ENCODE measurements around the gene SIRT7. TPM values are rescaled to one million over a fixed set of nuclear protein-coding genes. Genes with fewer than 3 reads are reported as not detected.
A peak's percentile ranks its signal among the peaks of the same experiment; 100 is the strongest.

The SIRT7 gene
- total RNA-seq, 4 donors from 2014 or later, result 52.6 to 81.0 (median 60.7) TPM

- no peak for DNase-seq
- intact Hi-C loops (cut with DNase I), result no loop called here
- Histone ChIP-seq H3K4me3 (no peak overlapping the region), H3K4me1 (peaks cover 28 to 54% (median 36%) of the 10 kb centered on the region in 3 donors), H3K27me3 (peaks cover 0 to 33% (median 0%) of the 10 kb centered on the region in 4 donors), H3K36me3 (no peaks in the 10 kb centered on the region), H3K9me3 (no peaks in the 10 kb centered on the region), H3K27ac (no peak overlapping the region)
- 74 to 80% methylated on average over 4 to 9 of the region's 31 CpGs for WGBS, 2 donors
- TF ChIP-seq POLR2A (IDR thresholded peaks at IDR 0.05), result no peak
- TF ChIP-seq, protein P1, sequence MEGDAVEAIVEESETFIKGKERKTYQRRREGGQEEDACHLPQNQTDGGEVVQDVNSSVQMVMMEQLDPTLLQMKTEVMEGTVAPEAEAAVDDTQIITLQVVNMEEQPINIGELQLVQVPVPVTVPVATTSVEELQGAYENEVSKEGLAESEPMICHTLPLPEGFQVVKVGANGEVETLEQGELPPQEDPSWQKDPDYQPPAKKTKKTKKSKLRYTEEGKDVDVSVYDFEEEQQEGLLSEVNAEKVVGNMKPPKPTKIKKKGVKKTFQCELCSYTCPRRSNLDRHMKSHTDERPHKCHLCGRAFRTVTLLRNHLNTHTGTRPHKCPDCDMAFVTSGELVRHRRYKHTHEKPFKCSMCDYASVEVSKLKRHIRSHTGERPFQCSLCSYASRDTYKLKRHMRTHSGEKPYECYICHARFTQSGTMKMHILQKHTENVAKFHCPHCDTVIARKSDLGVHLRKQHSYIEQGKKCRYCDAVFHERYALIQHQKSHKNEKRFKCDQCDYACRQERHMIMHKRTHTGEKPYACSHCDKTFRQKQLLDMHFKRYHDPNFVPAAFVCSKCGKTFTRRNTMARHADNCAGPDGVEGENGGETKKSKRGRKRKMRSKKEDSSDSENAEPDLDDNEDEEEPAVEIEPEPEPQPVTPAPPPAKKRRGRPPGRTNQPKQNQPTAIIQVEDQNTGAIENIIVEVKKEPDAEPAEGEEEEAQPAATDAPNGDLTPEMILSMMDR (IDR thresholded peaks at IDR 0.05), result no peak
Measured at GRCh38 chr17:81929253-81930141, 11.5 kb upstream of the SIRT7 start.

DNA sequence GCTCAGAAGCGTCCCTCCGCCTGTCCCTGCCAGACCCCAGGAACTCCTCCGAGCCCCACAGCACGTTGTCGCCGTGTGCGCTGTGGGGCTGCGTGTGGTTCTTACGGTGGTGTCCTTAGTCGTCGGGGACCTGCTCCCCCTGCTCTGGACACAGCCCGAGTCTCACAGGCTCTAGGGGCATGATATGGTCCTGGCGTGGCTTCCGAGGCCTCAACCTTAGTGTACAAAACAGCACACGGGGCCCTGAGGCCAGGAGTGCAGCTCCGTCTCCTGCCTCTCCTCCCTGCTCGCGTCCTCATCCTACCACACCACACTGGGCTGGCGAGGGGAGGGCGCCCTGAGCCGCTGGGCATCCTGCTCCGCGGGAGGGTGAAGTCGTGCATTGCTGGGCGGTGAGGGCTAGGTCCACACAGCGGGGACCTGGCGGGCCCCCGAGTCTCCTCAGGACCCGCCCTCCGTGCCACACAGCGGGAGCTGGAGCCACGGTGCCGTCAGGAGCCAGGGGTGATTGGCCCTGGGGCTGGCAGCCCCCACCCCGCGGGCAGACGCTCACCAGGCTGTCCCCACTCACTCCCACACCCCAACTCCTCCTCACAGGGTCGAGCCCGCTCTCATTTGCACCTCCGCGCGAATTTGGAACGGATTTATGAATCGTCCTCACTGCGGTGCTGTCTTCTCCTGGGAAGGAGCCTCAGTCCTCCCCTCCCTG is 10.7 kb upstream of the SIRT7 start:
- Histone ChIP-seq H3K36me3 (no peaks in the 10 kb centered on the region), H3K4me1 (peaks cover 36 to 62% (median 44%) of the 10 kb centered on the region in 3 donors), H3K4me3 (peak overlapping the region; percentile 79 to 99 (median 97)), H3K27me3 (peaks cover 0 to 33% (median 0%) of the 10 kb centered on the region in 4 donors), H3K27ac (peak overlapping the region in 2 of 4 donors; percentile 51 to 99), H3K9me3 (no peaks in the 10 kb centered on the region)
- no peak for TF ChIP-seq POLR2A (IDR thresholded peaks at IDR 0.05)
- TF ChIP-seq, protein P1 (IDR thresholded peaks at IDR 0.05), result no peak
- no peak for DNase-seq
- 20 to 54% methylated on average over 6 to 16 of the region's 44 CpGs for WGBS, 2 donors
- intact Hi-C loops (cut with DNase I), result no loop called here

- Histone ChIP-seq H3K4me1 (peaks cover 44 to 70% (median 49%) of the 10 kb centered on the region in 3 donors), H3K36me3 (peaks cover 0 to 2% (median 0%) of the 10 kb centered on the region in 3 donors), H3K27me3 (peaks cover 0 to 27% (median 0%) of the 10 kb centered on the region in 4 donors), H3K4me3 (peak within 1 kb of the TSS; percentile 79 to 99 (median 97)), H3K9me3 (no peaks in the 10 kb centered on the region), H3K27ac (peak within 1 kb of the TSS; percentile 96 to 99 (median 99))
- peak in 3 of 4 donors; percentile 53 to 77 (median 75) for TF ChIP-seq POLR2A (IDR thresholded peaks at IDR 0.05)
- TF ChIP-seq, protein P1 (IDR thresholded peaks at IDR 0.05), result peak in 4 of 6 experiments; percentile 4 to 45 (median 28)
- intact Hi-C loops (cut with DNase I), result no loop called here
- DNase-seq, result peak; percentile 66
- 0% methylated on average over 1 to 7 of the region's 98 CpGs for WGBS, 2 donors
Measured at GRCh38 chr17:81927653-81928543, 9.9 kb upstream of the SIRT7 start, which contains the start of gene MAFG. TSS of gene MAFG (minus strand) at chr17:81927735. CDS start at chr17:81923185, 4,550 bp downstream.

DNA sequence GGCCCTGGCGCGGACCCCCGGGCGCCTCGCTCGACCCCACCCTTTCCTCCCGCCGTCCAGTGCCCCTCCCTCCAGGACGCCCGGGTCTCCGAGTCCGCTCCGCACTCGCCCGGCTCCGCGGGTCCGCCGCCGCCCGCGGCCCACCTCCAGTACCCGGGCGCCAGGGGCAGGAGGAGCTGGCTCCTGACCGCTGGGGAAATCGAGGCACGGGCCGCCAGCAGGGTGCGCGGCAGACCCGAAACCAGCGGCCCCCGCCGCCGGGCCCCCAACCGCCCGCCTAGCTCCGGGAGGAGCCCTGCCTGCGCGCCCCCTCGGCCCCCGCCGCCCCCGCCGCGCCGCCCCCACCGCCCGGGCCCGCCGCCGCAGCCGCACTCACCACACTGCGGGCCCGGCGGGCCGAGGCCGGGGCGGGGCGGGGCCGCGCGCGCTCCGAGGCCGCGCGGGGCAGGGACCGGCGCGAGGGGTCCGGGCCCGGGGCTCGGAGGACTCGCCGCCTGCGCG is 9.2 kb upstream of the SIRT7 start:
- Histone ChIP-seq H3K27ac (peak overlapping the region; percentile 96 to 99 (median 99)), H3K9me3 (no peaks in the 10 kb centered on the region), H3K4me1 (peaks cover 49 to 76% (median 55%) of the 10 kb centered on the region in 3 donors), H3K27me3 (peaks cover 0 to 23% (median 0%) of the 10 kb centered on the region in 4 donors), H3K36me3 (peaks cover 6 to 9% (median 6%) of the 10 kb centered on the region in 3 donors), H3K4me3 (peak overlapping the region; percentile 79 to 99 (median 97))
- no peak for DNase-seq
- TF ChIP-seq, protein P1 (IDR thresholded peaks at IDR 0.05), result no peak
- intact Hi-C loops (cut with DNase I), result no loop called here
- WGBS, 2 donors, result no CpG with 5 or more reads among the region's 78 CpGs
